ENCODE results near the gene HRAS.

HRAS gene

GRCh38 chr11:497565-498296, 37.6 kb downstream of the HRAS start:
- in situ Hi-C loops (cut with MboI; ENCODE audit: low sequenced_read_pairs), result no loop called here

DNA sequence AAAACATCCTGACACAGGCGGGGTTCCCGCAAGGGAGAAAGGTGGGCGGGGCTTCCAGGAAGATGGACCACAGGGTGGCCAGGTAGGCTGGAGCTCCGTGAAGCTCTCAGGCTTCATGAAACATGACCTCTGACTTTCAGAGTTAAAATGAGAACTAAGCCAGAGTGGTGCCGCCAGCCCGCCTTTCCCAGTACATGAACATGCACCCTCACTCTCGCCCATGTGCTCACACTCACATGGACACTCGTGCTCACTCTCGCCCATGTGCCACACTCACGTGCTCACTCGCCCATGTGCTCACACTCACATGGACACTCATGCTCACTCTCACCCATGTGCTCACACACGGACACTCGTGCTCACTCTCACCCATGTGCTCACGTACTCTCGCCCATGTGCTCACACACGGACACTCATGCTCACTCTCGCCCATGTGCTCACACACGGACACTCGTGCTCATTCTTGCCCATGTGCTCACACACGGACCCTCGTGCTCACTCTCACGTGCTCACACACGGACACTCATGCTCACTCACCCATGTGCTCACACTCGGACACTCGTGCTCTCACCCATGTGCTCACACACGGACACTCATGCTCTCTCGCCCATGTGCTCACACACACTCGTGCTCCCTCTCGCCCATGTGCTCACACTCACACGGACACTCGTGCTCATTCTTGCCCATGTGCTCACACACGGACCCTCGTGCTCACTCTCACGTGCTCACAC, 38.4 kb downstream of the HRAS start:
- in situ Hi-C loops (cut with MboI; ENCODE audit: low sequenced_read_pairs), result no loop called here

- in situ Hi-C loops (cut with MboI; ENCODE audit: low sequenced_read_pairs), result no loop called here
Observed at GRCh38 chr11:495537-495931, 39.8 kb downstream of the HRAS start.

DNA sequence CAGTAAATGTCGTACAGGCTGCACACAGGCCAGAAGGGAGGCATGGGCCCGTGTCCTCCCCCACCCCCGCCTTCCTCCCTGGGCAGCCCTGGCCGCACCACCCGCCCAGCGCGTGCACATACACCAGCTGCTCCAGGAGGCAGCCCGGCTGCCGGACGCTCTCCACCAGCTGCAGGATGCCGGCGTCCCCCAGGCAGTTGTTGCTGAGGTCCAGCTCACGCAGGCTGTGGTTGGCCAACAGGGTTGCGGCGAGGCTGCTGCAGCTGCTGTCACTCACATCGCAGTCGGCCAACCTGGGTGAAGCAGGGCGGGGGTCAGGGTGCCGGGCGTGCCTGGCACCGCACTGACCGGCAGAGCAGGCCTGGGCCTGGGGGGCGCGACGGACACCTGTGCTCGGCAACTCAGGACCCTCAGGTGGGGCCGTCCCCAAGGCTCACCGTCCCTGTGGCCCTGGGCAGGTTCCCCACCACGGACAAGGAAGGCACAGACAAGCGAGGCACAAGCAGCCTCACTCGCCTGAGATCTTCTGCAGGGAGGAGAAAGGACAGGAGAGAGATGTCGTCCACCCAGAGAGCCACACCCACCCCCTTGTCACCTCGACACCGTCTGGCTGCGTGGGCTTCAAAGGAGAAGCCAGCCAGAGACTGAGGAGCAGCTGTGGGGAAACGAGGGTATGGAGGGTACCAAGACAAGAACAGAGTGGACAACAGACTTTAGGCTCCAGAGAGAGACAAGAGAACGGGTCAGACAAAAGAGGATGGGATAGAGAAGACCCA, 40.4 kb downstream of the HRAS start:
- in situ Hi-C loops (cut with MboI; ENCODE audit: low sequenced_read_pairs), result no loop called here

DNA sequence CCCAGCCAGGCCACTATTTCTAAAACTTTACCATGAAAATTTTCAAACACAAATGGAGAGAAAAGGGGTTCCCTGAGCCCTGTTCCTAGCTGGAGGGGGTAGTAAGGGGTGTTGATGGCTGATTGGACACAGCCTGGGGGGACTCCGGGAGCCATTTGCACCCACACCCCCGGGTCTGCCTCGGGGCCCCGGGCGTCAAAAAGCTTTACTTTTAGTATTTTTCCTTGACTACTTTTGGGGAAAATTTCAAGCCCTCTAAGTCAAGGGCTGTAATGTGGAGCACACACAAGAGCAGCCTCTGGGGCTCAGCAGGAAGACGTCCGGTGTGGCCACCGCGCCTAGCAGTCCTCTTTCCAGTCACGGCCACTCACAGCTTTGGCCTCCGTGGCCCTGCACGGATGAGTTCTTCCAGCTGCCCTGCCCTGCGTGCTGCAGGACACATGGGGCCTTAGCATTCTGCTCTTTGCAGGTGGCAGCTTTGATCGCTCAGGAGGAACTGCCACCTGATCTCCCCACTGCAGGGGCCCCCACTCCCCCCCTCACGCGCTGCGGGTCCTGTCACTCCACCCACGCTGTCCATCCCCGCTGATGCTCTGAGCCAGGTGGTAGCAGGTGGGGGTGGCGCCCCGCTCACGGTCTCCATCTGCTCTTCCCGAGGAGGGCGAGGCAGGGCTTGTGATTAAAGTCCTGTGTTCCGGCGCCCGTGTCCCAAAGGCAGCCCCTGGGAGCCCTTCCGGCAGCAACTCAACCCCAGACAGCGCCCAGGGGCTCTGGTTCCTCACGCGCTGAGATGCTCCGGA, 42.7 kb downstream of the HRAS start:
- in situ Hi-C loops (cut with MboI; ENCODE audit: low sequenced_read_pairs), result no loop called here

- in situ Hi-C loops (cut with MboI; ENCODE audit: low sequenced_read_pairs), result no loop called here
Observed at GRCh38 chr11:491358-491757, 44.0 kb downstream of the HRAS start.

DNA sequence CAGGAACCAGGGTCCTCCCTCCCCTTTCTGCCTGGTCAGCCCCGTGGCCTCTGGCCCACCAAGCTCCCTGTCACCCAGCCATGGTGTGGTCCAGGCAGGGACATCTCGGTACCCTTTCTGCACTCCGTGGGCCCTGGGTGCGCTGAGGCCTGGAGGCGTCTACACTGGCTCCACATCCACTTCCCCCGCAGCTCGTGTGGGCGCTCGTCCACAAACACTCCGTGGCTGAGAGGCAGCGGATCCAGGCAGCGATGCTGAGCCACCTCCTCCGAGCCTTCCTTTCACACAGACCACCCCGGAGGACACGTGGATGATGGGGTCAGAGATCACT, 44.5 kb downstream of the HRAS start:
- in situ Hi-C loops (cut with MboI; ENCODE audit: low sequenced_read_pairs), result no loop called here

GRCh38 chr11:490186-490929, 45.0 kb downstream of the HRAS start:
- in situ Hi-C loops (cut with MboI; ENCODE audit: low sequenced_read_pairs), result no loop called here

- in situ Hi-C loops (cut with MboI; ENCODE audit: low sequenced_read_pairs), result no loop called here
Observed at GRCh38 chr11:489610-490185, 45.7 kb downstream of the HRAS start.

DNA sequence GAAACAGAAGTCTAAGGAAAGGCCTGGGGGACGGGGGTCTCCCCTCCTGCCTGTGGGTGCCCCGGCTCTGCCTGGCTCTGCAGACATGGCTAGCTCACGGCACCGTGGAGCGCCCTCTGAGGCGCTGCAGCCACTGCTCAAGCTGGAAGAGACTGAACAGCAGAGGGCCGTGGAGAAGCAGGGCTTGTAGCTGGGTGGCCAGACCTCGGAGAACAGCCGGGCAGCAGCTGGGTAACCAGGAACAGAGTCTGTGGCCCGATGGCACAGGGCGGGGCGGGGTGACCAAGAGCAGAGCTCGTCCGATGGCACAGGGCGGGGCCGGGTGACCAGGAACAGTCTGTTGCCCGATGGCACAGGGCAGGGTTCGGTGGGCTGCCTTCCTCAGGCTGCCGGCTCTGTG, 46.4 kb downstream of the HRAS start:
- in situ Hi-C loops (cut with MboI; ENCODE audit: low sequenced_read_pairs), result no loop called here

DNA sequence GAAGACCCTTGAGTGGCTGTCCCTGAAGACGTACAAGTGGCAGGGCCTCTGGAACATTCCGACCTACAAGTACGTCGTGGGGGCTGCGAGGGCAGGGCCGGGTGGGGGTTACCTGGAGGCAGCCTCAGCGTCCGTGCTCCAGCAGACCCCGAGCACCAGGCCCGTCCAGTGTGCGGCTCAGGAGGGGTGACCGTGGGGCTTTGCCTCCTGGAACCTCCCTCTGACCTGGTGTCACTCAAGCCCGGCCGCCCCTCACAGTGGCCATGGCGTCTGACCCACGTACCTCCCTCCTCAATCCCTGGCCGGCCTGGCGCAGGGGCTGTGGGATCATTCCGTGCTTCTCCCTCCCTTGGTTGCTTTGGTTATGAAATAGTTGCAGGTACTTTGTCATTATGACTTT, 46.8 kb downstream of the HRAS start:
- in situ Hi-C loops (cut with MboI; ENCODE audit: low sequenced_read_pairs), result no loop called here

GRCh38 chr11:488062-488461, 47.3 kb downstream of the HRAS start:
- in situ Hi-C loops (cut with MboI; ENCODE audit: low sequenced_read_pairs), result no loop called here

DNA sequence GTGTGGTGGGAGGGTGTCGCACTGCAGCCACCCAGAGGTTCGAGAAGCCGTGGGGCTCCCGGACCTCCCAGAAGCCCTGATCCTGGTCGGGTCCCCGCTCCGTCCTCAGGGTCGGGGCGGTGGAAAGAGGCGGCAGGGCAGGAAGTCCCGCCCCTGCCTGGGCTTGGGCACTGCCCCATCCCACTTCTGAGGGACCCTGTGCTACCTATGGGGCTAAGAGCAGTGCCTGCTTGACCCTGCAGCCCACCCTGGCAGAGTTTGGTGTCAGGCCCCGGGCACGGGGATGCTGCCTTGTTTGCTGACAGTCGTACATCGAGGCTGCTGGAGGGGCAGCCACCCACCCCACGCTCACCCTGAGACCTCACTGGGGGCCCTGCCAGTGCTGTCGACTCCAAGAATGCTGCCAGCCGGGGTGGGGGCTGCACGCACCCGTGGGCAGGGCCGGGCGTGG, 47.8 kb downstream of the HRAS start:
- in situ Hi-C loops (cut with MboI; ENCODE audit: low sequenced_read_pairs), result no loop called here

GRCh38 chr11:486189-486588, 49.2 kb downstream of the HRAS start:
- in situ Hi-C loops (cut with MboI; ENCODE audit: low sequenced_read_pairs), result no loop called here

DNA sequence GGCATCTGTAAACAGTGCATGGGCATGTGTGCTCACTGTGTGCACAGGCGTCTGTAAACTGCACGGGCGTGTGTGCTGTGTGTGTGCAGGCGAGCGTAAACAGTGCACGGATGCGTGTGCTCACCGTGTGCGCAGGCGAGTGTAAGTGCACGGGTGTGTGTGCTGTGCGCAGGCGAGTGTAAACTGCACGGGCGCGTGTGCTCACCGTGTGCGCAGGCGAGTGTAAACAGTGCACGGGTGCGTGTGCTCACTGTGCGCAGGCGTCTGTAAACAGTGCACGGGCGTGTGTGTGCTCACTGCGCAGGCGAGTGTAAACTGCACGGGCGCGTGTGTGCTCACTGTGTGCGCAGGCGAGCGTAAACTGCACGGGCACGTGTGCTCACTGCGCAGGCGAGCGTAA, 50.8 kb downstream of the HRAS start:
- in situ Hi-C loops (cut with MboI; ENCODE audit: low sequenced_read_pairs), result no loop called here
